ENCODE measurements around the gene NPY5R. TPM values are rescaled to one million over a fixed set of nuclear protein-coding genes. Genes with fewer than 3 reads are reported as not detected.

The NPY5R gene
- total and polyA plus RNA-seq, 2 donors (not counting 3 experiments of a cell fraction or from before 2014, with no cell fraction given), result not detected

DNA sequence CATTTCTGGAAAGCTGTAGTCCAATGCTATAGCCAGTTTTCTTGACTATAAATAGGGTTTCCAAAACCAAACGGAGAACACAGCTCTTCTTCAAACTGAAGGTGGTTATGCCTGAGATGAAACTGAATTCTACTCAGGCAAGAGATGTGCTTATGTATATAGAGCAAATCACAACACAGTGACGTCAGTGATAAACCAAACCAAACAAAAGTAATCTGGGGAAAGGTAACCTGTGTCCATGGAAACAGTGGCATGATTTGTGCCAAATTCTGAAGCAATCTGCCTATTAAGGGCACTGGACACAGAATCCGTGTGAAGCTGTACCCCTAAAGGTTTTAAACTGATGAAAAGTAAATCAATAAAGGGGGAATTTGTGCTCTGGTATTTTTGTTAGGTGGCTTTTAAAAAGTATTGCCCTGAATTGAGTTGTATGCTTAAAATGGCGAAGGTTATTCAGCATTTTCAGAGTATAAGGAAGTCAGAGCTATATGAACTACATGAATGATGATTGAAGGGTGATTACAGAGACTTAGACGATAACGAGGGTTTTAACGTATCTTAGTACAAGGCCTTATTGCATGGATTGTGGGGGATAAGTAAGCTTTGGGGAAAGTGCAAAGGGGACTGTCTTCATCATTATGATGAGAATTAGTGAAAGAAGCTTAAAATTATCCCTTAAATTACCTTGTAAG lies 38.6 kb downstream of the NPY5R start:
- H3K4me2 ChIP-seq (ENCODE audit: insufficient read depth, low read length), result no peak overlapping the region
- no TSS peak for BruUV-seq (replicated peaks)
- no peak for FAIRE-seq

More for the DNA sequence above, 38.6 kb downstream of the NPY5R start:
- Histone ChIP-seq H3K79me2 (ENCODE audit: control insufficient read depth, insufficient read depth, low read length) (no peaks in the 10 kb centered on the region), H3K27me3 (ENCODE audit: control insufficient read depth in 2 of 2, insufficient read depth in 2 of 2, low read length in 2 of 2) (no peaks in the 10 kb centered on the region), H3K4me1 (ENCODE audit: control insufficient read depth, extremely low read depth, insufficient read depth, low read length) (no peaks in the 10 kb centered on the region), H3K9me1 (replicated peaks; ENCODE audit: control insufficient read depth, extremely low read depth, insufficient read depth, low read length) (no peaks in the 10 kb centered on the region), H3K36me3 (ENCODE audit: control insufficient read depth in 2 of 2, extremely low read depth in 1 of 2, insufficient read depth in 2 of 2, low read length in 2 of 2) (no peaks in the 10 kb centered on the region), H3K9ac (replicated peaks; ENCODE audit: extremely low read depth, insufficient read depth, low read length) (no peak overlapping the region), H2AFZ (ENCODE audit: low read depth, low read length) (no peak overlapping the region), H3K9me3 (replicated peaks; ENCODE audit: control insufficient read depth, insufficient read depth, low read length) (no peaks in the 10 kb centered on the region), H4K20me1 (replicated peaks; ENCODE audit: control insufficient read depth, extremely low read depth, insufficient read depth, low read length) (no peaks in the 10 kb centered on the region), H3K4me3 (replicated peaks in 1 of 3; ENCODE audit: insufficient read depth in 1 of 3, low read depth in 1 of 3, low read length in 3 of 3) (no peak overlapping the region), H3K27ac (ENCODE audit: insufficient read depth, low read depth, low read length) (no peak overlapping the region)
- TF ChIP-seq FOS (IDR thresholded peaks at IDR 0.05; ENCODE audit: borderline replicate concordance, insufficient read depth, low read length) (no peak), JUN (IDR thresholded peaks at IDR 0.05; ENCODE audit: borderline replicate concordance, insufficient read depth, insufficient read length, low read depth) (no peak), POLR2AphosphoS5 (IDR thresholded peaks at IDR 0.05; ENCODE audit: insufficient read depth, low read depth, low read length) (no peak), POLR2A (IDR thresholded peaks at IDR 0.05; ENCODE audit: low read depth, low read length) (no peak), GATA2 (IDR thresholded peaks at IDR 0.05; ENCODE audit: insufficient read depth, insufficient read length, low read depth, low read length) (no peak), MYC (IDR thresholded peaks at IDR 0.05; ENCODE audit: low read depth, low read length) (no peak), EZH2 (IDR thresholded peaks at IDR 0.05; ENCODE audit: borderline replicate concordance, low read depth, low read length, severe bottlenecking) (no peak), CTCF (IDR thresholded peaks at IDR 0.05; ENCODE audit: extremely low read depth in 1 of 2, insufficient read depth in 1 of 2, low read depth in 1 of 2, low read length in 2 of 2) (no peak)
- TF ChIP-seq, protein P1, sequence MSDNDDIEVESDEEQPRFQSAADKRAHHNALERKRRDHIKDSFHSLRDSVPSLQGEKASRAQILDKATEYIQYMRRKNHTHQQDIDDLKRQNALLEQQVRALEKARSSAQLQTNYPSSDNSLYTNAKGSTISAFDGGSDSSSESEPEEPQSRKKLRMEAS (IDR thresholded peaks at IDR 0.05; ENCODE audit: insufficient read depth, insufficient read length), result no peak
- dilution Hi-C loops (cut with MboI; ENCODE audit: extremely low pct_ligation_motif_present, low sequenced_read_pairs), result no loop called here
- CTCF ChIA-PET, result interaction anchor here (1.3 kb wide), 1 partner anchor 49 kb away, joined by 4 read pairs; no protein-coding TSS in a partner anchor
- no peak for DNase-seq (ENCODE audit: low read depth, low spot score)
- POLR2A ChIA-PET, result no interaction called here
- intact Hi-C loops (cut with micrococcal nuclease), result no loop called here
